NCI-H2227 treated with DMSO at 0.1 percent for 48 hours (cell line): ENCODE data around the gene EGFR.
A peak's percentile ranks its signal among the peaks of the same experiment; 100 is the strongest.

Experiments
- DNase-seq: peaks from one replicate; lab custom pipeline; 2025; lab: John Stamatoyannopoulos, UW

EGFR gene

GRCh38 chr7:55081472-55082227 is 62.8 kb downstream of the EGFR start:
- no peak for DNase-seq

- no peak for DNase-seq
Observed at GRCh38 chr7:55082228-55082603, 63.4 kb downstream of the EGFR start.

- DNase-seq = no peak
Observed at GRCh38 chr7:55083206-55083605, 64.4 kb downstream of the EGFR start.

- no peak for DNase-seq
Observed at GRCh38 chr7:55084307-55084706, 65.5 kb downstream of the EGFR start.

GRCh38 chr7:55085511-55086412 is 66.9 kb downstream of the EGFR start:
- DNase-seq = no peak

GRCh38 chr7:55086413-55087201 is 67.8 kb downstream of the EGFR start:
- DNase-seq = peak; percentile 1

GRCh38 chr7:55087521-55087961 is 68.7 kb downstream of the EGFR start:
- no peak for DNase-seq

GRCh38 chr7:55088107-55088506 is 69.3 kb downstream of the EGFR start:
- peak; percentile 23 for DNase-seq

- DNase-seq = no peak
Observed at GRCh38 chr7:55088620-55089019, 69.8 kb downstream of the EGFR start.

GRCh38 chr7:55092186-55092974 is 73.6 kb downstream of the EGFR start:
- DNase-seq = no peak

GRCh38 chr7:55092975-55093373 is 74.2 kb downstream of the EGFR start:
- no peak for DNase-seq

- no peak for DNase-seq
Observed at GRCh38 chr7:55093674-55094073, 74.9 kb downstream of the EGFR start.

- no peak for DNase-seq
Observed at GRCh38 chr7:55094092-55094690, 75.4 kb downstream of the EGFR start.

- DNase-seq = no peak
Observed at GRCh38 chr7:55095672-55096071, 76.9 kb downstream of the EGFR start.

GRCh38 chr7:55096323-55096722 is 77.5 kb downstream of the EGFR start:
- no peak for DNase-seq

GRCh38 chr7:55097100-55097499 is 78.3 kb downstream of the EGFR start:
- no peak for DNase-seq

- DNase-seq = no peak
Observed at GRCh38 chr7:55099066-55099820, 80.4 kb downstream of the EGFR start.

- DNase-seq = no peak
Observed at GRCh38 chr7:55099821-55100543, 81.2 kb downstream of the EGFR start.

- no peak for DNase-seq
Observed at GRCh38 chr7:55100544-55101327, 81.9 kb downstream of the EGFR start.
